Muscle of arm (tissue), 12 donors: ENCODE results near the gene DPH1. TPM values are rescaled to one million over a fixed set of nuclear protein-coding genes. Genes with fewer than 3 reads are reported as not detected.
"Not testable (repeated sequence)": the region's sequence is repeated elsewhere in the genome, so short reads cannot be mapped to it uniquely, and the experiment has no call there.

Experiments
- DNase-seq: peaks from one replicate; pipeline ENCODE4 v3.0.0-alpha.2; 2013
- polyA plus RNA-seq, 12 donors: library from polyadenylated mRNA; unstranded; fragments of 120-200 nt; gene quantifications; one replicate each; pipeline ENCODE4 v1.2.1, GENCODE V29; 2013; ENCODE audit not compliant: insufficient read length in 12 of 12

The DPH1 gene
- polyA plus RNA-seq, 12 donors = 21.5 to 69.4 (median 30.4) TPM; not detected in 1

GRCh38 chr17:2003525-2003924 is 26.4 kb upstream of the DPH1 start:
- no peak for DNase-seq

DNA sequence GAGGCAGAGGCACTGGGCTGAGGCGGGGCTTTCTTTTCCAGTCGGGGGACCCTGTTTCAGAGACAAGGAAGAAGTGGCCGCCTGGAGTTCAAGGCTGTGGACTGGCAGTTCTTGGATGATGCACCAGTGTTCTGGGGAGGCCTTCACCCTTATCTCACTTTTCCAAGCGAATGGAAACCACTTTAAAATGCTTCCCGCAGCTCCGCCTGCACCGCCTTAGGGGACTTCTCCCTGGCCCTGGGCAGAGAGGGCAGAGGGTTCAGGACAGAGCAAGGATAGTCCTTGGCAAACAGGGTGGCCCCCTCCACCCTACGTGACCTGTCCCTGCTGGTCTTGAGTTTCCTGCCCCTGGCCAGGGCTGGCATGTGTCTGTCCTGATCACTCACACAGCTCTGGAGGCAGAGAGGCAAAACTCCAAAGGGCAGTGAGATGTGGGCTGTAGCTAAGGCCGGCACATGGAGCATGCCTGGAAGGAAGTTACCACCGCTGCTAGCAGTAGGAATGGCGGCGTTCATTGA is 25.5 kb upstream of the DPH1 start:
- DNase-seq = no peak

- DNase-seq = no peak
These were observed 21.4 kb upstream of the DPH1 start for GRCh38 chr17:2008332-2009126.

- DNase-seq = no peak
These were observed 20.2 kb upstream of the DPH1 start for GRCh38 chr17:2009737-2010136.

DNA sequence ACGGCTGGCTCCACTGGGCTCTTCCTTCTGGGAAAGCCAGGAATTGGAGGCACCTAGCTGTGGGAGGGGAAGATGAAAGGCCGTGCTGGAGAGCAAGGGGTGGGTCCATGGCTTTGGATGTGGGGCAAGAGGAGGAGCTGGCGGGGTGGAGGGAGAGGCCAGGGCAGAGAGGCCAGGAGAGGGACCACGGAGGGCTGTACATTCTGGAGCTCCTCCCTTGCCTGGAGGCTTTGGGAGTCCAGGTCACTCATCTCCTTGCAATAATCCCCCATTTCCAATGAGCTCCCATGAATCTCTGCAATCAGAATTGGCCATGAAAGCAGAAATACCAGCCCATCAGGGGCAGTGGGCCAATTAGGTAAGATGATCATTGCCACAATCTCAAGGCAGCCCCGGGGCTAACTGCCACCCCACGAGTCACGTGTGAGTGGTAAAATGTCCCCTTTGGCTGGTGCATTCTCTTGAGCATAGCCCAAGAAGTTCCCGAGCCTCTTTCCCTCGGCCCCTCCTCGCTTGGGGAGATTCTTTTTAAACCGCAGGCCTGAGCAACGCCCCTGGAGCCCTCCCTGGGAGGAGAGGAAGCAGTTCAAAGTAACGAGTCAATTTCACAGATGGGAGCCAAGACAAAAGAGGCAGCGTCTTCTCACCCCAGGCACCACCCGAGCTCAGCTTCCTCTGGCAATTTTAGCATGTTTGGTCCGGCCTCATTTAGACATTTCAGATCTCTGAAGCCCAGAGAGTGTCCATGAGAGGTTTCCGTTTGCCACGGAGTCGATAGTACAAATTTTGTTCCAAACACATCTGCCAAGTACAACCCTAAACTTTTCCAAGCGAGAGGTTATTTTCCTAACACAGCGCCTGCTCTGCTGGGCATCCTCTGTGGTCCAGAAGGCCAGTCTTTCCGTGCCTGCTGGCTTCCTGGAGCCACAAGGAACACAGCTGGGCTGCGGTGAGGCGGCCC is 18.3 kb upstream of the DPH1 start:
- DNase-seq = no peak

GRCh38 chr17:2012499-2012898 is 17.5 kb upstream of the DPH1 start:
- no peak for DNase-seq

DNA sequence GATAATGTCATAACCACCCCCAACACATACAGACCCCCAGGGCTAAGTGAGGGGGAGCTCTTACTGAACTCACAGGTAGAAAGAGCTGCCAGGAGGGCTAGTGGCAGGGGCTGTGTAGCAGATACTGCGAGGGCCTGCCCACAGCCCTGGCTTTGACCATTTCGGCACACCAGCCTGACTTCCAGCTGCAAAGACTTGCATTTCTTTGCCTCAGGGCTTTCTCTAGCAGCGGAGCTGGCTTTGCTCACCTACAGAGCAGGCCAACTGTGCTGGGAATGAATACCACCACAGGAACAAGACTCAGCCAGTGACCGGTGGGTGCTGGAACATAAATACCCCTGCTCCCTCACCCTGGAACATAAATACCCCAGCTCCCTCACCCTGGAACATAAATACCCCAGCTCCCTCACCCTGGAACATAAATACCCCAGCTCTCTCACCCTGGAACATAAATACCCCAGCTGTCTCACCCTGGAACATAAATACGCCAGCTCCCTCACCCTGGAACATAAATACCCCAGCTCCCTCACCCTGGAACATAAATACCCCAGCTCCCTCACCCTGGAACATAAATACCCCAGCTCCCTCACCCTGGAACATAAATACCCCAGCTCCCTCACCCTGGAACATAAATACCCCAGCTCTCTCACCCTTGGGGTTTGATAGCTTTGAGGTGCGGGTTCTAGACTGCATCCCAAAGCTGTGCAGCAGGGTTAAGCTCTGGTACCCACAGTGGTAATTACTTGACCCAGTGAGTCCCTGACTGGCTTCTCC is 16.5 kb upstream of the DPH1 start:
- DNase-seq = not testable (repeated sequence)

GRCh38 chr17:2013994-2014317 is 16.0 kb upstream of the DPH1 start:
- DNase-seq = no peak

DNA sequence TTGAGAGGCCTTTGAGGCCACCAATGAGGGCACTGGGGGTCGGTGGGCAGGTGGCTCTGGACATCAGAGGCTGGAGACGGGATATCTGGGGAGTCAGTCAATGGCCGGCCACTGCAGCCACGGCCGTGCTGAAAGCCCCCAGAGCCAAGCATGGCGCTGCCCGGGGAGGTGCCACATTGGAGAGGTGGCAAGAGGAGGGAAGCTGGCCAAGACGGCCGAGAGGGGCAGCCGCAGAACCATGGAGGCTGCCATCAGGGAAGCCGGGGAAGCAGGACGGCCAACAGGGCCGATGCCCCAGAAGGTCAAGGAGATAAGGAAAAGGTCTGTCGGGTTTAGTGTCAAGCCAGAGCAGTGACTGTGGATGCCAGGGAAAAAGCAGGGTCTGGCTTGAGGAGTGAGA is 14.6 kb upstream of the DPH1 start:
- DNase-seq = no peak

DNA sequence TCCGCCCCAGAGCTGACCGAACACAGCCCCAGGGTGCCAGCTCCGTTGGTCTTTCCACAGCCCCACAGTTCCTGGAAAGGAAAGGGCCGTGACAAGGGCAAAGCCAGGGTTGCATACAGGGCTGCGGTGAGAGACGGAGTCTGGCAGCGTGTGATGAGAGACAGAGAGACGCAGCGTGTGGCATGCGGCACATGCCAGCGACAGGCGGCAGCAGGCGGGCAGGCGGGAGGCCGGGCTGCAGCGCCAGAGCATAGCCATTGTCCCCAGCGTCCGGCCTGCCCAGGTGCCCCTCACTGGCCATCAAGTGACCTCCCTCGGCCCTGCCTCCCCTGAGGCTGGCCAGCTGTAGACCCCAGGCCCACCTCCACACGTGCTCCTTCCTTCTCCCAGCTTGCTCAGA is 13.5 kb upstream of the DPH1 start:
- no peak for DNase-seq

- DNase-seq = no peak
These were observed 12.5 kb upstream of the DPH1 start for GRCh38 chr17:2017274-2017941.

DNA sequence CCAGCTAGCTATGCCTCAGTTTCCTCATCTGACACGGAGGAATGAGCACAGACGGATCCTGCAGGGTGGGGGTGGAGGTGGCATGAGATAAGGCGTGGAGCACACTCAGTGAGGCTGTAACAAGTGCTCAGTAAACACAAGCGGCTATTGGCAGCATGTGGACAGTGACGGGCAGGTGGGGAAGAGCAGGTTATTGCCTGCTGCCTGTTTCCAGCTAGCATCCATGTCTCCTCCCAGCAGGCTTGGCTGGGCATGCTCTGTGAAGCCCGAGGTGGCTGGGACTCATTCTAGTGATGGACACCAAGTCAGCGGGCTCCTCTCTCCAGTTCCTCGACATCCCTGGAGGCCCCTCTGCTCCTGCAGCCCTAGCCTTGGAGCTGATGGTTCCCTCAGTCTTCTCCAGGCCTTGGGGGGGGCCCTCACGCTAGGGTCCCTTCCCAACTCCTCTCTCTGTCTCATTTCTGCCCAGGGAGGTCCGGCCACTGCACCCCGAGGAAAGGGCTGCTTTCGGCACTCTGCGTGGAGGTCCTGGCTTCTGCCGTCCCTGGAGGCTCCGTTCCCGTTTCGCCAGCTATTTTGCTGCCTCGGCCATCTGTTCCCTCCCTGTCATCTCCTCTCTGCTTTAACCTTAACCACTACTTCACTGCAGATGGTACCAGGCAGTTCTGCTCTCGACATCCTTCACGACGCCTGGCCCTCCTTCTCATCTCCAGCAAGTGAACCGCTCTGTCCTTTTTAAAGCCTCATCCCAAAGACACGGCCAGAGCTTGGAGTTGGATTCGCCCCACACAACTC is 11.0 kb upstream of the DPH1 start:
- DNase-seq = no peak

GRCh38 chr17:2019723-2020122 is 10.2 kb upstream of the DPH1 start:
- DNase-seq = no peak

DNA sequence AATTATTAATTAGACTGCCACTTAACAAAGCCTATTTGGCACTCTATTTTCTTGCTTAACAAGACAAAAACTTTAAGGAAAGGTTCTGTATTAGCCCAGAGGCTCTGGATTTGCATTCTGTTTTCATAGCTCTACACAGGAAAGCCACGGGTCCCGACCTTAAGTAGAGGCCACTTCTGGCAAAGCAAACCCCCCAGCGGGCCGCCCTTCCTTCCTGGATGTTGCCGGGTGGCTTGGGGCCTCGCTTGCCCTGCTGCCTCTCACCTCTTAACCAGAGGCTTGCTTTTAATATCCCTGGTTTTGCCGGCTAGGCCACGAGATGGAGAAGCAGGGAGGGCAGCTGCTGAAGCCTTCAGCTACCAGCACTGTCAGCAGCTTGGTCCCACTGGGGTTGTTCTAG is 9.2 kb upstream of the DPH1 start:
- no peak for DNase-seq

DNA sequence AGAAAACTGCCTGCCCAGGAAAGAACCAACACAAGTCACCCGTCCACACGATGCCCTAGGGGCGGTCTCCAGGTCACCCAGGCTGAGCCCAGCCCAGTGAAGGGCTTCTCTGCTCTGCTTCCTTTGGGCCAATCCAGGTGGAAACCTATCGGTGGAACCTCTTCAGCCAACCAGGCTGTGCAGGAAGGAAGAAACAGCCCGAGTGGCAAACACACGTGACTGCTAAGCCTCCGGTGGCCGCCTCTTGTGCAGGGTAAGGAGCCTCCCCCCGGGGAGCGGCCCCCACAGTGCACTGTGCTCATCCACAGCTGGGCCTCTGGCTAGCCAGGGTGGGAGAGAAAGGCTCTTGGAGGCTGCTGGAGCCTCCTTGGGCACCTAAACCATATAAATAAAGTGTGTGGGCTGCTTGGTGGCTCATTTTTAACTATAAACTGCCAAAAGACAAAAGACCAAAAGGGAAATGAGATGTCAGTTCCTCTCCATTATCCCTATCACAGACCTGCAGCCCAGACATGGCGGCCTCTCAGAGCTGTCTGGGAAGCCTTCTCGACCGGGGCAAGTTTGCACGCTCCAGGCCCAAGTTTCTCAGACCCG is 7.2 kb upstream of the DPH1 start:
- no peak for DNase-seq

DNA sequence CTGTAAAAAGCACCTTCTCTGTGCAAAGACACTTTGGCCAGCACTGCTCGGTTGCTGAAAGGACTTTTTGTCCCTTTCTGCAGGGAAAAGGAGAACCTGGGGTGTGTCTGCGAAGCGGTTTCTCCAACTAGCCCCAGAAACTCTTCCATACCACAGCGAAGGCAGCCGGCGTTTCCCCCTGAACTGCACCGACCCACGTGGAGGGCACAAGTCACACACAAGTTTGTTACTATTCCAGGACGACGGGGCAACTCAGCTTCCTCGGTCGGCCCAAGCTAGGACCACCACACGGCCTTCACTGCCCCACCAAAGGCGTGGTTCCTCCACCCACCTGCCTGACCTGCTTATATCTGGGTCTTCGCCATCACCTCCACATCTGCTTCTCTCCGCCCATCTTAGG is 6.7 kb upstream of the DPH1 start:
- DNase-seq = no peak

DNA sequence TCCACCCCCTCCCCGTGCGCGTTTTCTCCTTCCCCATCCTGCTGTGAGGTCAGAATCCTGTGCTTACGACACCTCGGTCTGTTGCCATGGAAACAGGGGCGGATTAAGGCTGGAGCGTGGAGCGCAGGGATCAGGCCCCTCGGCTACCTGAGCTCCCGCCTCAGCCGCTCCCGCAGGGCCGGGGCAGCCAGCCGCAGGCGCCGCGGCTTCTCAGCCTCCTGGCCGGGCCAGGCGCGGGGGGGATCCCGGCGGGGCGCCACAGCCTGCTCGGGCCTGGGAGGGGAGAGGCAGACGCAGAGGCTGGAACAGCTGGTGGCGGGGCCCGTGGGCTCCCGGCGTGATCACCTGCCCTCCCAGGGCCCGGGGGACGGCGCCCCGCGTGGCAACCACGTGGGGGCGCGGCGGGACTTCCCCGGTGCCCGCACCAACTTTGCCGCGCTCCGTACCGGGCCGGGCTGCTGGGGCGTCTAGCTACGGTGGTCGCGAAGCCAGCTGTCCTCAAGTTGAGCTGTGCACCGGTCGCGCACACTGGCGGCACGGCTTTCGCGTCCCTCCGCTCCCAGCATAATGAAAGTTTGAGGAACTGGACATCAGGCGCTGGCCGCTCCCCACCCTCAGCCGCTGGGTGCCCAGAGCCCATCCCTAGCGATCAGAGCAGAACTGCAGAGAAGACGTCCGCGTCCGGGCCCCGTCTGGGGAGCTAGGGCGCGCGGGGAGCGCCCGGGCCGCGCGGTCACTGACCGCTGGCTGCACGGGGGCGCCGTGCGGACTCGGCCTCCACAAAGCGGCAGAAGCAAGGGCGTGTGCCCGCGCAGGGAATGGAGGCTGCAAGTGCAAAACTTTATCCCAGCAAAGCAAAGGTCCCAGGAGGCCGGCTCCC is 6.0 kb upstream of the DPH1 start:
- DNase-seq = no peak

DNA sequence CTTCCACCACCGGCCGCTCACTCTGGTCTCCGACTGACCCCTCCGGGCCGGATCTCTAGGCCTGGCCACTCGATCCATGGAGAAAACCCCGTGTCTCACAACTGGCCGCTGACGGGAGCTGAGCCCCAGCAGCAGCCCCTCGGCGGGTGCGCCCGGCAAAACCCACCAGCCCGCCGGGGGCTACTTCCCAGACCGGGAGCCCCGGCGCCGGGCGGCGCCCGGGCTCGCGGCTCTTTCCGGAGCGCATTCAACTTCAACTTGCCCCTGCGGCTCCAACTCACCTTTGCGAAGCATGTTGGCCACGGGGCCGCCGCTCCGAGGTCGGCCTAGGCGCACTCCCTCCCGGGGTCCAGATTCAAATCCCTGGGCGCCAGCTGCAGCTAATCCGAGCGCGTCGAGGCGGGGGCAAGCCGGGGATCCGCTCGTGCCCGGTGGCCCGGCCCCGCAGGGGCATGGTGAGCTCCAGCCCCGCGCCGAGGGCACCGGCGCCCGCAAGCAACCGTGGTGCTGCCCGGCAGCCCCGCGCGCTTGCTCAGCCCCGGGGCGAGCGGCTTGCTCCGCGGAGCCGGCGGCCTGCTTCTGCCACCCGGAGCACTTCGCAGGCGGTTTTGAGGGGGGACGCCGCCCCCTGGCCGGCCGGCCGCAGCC is 5.3 kb upstream of the DPH1 start:
- DNase-seq = no peak

DNA sequence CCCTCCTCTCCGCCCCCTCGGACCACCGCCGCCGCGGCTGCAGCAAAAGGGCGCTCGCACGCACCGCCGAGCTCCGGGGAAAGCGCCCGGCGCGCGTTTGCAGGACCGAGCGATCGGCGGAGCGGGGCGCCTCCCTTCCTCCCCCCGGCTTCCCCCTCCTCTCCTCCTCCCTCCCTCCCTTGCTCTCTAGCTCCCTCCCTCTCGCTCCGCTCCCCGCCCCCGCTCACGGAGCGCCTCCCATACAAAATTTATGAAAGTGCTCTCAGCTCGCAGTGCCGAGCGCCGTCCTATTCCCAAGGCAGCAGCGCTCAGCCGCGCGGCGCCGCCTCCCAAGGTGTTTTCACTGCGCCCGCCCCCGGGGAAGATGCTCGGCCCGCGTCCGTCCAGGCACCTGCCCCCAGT is 4.7 kb upstream of the DPH1 start, which contains the start of gene RTN4RL1:
RTN4RL1 (minus strand) TSS at position 115 of the 402 bp plus-strand sequence. CDS start 469 bp downstream, outside the sequence.
- no peak for DNase-seq
